NB4 (cell line): ENCODE measurements around the gene SLC26A2.

Experiments used
- DNase-seq: peaks from one replicate; pipeline ENCODE4 v3.0.0; 2010; ENCODE audit warnings: low read depth
- H3K4me3 ChIP-seq: one replicate; pipeline ENCODE4 v1.5.1; 2011; ENCODE audit warnings: mild to moderate bottlenecking, low read depth, low read length, moderate library complexity
- MYC ChIP-seq: IDR thresholded peaks from 2 replicates; pipeline ENCODE4 v1.6.1; 2011; ENCODE audit warnings: low read depth, low read length
- POLR2A ChIP-seq: IDR thresholded peaks from 2 replicates; pipeline ENCODE4 v1.6.1; 2011; ENCODE audit warnings: mild to moderate bottlenecking; ENCODE audit not compliant: insufficient read length; ENCODE audit errors: extremely low read depth
- TF ChIP-seq, protein P1 (sequence below): IDR thresholded peaks from 2 replicates; pipeline ENCODE4 v1.6.1; 2011; ENCODE audit warnings: low read depth, low read length
- TF ChIP-seq, protein P2 (sequence below): IDR thresholded peaks from one replicate; pipeline ENCODE4 v1.5.1; 2012; ENCODE audit warnings: low read depth, low read length

The SLC26A2 gene

DNA sequence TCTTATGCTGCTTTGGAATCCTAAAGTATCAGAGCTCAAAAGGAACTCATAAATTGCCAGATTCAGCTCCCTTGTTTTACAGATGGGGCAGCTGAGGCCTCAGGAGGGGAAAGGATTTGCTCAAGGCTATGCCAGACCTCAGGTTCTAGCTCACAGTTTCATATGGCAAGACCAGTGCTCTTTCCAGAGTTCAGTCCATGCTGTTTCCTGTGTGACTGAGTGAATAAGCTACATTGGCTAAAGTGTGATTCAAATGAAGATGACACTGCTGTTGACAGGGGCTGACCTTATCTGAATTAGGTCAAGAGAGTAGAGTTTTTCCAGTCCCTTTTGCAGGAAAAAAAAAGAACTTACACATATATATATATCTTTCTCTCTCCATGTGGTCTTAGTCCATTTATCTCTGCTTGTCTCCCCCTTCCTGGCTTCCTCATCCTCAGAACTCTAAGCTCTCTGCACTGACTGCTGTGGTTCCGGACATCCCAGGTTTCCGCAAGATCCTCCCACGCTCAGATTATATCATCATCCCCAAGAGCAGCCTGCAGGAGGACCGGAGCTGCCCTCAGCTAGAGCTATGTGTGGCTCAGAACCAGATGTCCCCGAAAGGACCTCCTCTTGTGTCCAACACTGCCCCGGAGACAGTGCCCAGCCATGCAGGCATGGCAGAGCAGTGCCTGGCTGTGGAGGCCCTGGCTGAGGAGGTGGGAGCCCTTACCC lies 49.3 kb downstream of the SLC26A2 start:
- no peak for DNase-seq
- TF ChIP-seq, protein P1, sequence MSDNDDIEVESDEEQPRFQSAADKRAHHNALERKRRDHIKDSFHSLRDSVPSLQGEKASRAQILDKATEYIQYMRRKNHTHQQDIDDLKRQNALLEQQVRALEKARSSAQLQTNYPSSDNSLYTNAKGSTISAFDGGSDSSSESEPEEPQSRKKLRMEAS: no peak
- TF ChIP-seq POLR2A: no peak
- no peak for TF ChIP-seq MYC
- TF ChIP-seq, protein P2, sequence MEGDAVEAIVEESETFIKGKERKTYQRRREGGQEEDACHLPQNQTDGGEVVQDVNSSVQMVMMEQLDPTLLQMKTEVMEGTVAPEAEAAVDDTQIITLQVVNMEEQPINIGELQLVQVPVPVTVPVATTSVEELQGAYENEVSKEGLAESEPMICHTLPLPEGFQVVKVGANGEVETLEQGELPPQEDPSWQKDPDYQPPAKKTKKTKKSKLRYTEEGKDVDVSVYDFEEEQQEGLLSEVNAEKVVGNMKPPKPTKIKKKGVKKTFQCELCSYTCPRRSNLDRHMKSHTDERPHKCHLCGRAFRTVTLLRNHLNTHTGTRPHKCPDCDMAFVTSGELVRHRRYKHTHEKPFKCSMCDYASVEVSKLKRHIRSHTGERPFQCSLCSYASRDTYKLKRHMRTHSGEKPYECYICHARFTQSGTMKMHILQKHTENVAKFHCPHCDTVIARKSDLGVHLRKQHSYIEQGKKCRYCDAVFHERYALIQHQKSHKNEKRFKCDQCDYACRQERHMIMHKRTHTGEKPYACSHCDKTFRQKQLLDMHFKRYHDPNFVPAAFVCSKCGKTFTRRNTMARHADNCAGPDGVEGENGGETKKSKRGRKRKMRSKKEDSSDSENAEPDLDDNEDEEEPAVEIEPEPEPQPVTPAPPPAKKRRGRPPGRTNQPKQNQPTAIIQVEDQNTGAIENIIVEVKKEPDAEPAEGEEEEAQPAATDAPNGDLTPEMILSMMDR: no peak

DNA sequence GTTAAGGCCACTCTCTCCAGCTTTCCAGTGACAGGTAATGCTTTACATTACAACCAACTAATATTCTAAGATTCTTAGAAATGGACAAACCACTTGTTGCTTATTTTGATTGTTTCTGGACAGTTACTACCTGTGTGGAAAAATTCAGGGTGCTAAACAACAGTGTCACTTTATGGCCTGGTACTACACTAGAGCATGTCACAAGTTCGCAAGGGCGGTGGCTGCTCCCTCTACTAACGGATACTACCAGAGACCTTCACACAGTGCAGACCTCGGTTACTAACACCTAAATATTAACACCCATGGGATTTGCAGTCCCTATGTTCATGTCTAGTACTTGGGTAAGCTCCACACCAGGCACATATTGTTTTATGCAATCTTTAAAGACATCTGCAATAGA lies 53.4 kb downstream of the SLC26A2 start:
- no peak for DNase-seq
- TF ChIP-seq, protein P1: no peak
- TF ChIP-seq, protein P2: no peak
- TF ChIP-seq POLR2A (no peak), MYC (no peak)
- no peak overlapping the region for H3K4me3 ChIP-seq

More for the DNA sequence above, 49.3 kb downstream of the SLC26A2 start:
- no peak overlapping the region for H3K4me3 ChIP-seq

DNA sequence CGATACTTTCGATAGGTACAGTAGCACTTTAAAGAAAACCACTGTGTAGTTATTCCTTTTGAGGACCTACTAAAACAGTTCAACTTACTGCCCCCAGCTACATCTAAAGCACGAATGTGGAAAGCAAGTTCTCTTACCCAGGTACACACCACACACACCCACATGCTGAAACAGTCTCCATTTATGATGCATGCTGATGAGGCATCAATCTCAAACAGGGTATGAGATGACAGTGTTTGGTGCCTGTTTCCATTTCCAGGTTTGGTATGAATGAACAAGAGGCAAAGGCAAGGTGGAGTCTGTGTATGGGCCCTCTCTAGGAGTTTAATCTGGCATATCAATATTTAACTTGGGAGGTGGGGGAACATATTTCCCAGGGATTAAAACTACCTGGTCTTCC lies 53.9 kb downstream of the SLC26A2 start:
- TF ChIP-seq, protein P1: no peak
- no peak for TF ChIP-seq POLR2A
- TF ChIP-seq, protein P2: no peak
- no peak for TF ChIP-seq MYC
- DNase-seq: no peak
- no peak overlapping the region for H3K4me3 ChIP-seq

DNA sequence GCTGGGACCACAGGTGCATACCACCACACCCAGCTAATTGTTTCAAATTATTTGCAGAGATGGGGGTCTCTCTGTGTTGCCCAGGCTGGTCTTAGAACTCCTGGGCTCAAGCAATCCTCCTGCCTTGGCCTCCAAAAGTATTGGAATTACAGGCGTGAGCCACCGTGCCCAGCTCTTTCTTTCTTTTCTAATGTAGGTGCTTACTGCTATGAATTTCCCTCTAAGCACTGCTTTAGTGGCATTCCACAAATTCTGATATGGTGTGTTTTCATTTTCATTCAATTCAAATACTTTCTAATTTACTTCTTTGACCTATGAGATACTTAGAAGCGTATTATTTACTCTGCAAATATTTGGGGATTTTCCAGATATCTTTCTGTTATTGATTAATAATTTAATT lies 54.9 kb downstream of the SLC26A2 start:
- no peak for TF ChIP-seq MYC
- TF ChIP-seq, protein P2: no peak
- no peak overlapping the region for H3K4me3 ChIP-seq
- DNase-seq: no peak

DNA sequence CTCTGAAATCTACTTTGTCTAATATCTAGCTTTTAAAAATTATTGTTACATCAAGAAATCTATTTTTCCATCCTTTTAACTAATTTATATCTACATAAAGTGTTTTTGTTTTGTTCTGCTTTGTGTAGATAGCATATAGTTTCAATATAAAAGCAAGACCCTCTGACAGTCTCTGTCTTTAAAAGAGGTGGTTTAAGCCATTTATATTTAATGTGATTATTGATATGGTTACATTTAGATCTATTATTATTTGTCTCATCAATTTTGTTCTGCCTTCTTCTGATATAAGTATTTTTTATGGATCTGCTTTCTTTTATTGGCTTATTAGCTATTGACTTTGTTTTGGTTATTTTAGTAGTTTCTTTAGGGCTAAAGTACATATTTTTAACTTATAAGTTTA lies 56.0 kb downstream of the SLC26A2 start:
- DNase-seq: no peak
- H3K4me3 ChIP-seq: no peak overlapping the region
- no peak for TF ChIP-seq MYC
- no peak for TF ChIP-seq POLR2A

DNA sequence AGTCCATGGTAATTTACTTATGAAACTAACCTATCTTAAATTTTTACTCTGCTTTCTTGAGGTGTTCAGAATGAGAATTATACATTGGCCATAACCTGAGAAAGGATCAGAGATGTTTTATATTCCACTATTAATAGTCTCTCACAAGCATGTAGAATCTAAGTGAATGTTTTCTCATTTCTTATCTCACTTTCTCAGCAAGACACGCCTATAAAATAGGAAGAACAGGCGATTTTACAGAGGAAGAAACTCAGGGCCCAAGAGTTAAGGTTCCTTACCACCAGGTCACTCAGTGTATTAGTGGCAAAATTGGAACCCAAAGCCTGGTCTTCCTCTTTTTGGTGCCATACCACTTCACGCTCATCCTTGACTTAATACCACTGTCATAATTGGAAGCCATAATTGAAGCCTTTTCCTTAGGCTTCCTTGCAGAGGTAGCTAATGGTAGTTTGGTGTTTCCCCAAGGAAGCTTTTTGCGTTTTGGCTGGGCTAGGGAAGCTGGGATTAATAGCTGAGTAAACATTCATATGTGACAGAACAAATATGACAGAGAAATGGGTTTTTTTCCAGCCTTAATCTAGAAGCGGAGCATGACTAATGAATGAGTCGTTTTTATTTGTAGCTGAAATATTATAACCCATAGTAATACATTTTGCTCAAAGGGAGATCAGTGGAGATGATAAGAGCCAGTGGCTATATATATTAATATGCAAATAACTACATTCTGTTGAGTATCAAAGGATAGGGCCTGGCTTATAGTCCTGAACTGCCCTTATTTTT lies 56.9 kb downstream of the SLC26A2 start:
- no peak for DNase-seq
- TF ChIP-seq, protein P1: no peak
- TF ChIP-seq POLR2A (no peak), MYC (no peak)
- TF ChIP-seq, protein P2: no peak
- H3K4me3 ChIP-seq: no peak overlapping the region
